ENCODE measurements around the gene GPRC5C. TPM values are rescaled to one million over a fixed set of nuclear protein-coding genes. Genes with fewer than 3 reads are reported as not detected.
A peak's percentile ranks its signal among the peaks of the same experiment; 100 is the strongest.

GPRC5C gene
- total and polyA plus RNA-seq, 2 of the 8 experiments (the other 6 are each of a cell fraction or from before 2014, with no cell fraction given), result 18.3 to 55.8 TPM

DNA sequence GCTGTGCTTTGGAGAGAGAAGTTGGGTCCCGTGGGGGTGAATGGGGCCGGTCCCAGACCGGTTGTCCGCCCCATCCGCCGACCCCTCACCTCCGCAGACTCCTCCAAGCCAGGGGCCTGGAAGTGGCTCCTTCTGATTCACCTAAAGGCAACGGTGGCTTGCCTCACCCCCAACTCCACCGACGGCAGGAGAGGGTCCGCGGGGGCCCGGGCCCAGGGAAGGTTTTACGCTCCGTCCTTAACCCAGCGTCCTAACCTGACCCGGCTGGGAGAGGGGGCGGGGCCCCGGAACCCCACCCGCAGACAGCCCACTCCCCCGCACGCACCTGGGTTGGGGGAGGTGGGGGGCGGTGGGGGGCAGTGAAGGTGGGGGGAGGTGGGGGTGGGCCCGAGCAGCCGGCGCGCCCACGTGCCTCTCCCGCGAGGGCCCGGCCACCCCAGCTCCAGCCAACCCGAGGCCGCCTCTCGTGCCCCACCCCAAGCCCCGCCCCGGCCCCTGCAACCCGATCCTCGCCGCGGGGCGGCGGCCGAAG lies 21.8 kb downstream of the GPRC5C start:
- Histone ChIP-seq H3K4me3 (ENCODE audit: extremely low read depth in 1 of 4, insufficient read depth in 2 of 4, low read depth in 3 of 4, low read length in 4 of 4) (peak overlapping the region; percentile 24 to 64 (median 35)), H3K4ac (replicated peaks; ENCODE audit: insufficient read length, low read depth, low read length) (no peak overlapping the region), H3K18ac (ENCODE audit: extremely low read depth, low read length) (peak overlapping the region; percentile 60), H2BK5ac (ENCODE audit: low read depth, low read length) (no peak overlapping the region), H3K27ac (ENCODE audit: low read depth, low read length) (no peak overlapping the region; the same call in 1 of the 2 replicates), H3K23ac (ENCODE audit: insufficient read length) (no peak overlapping the region), H2BK15ac (ENCODE audit: low read length) (no peak overlapping the region), H3K23me2 (ENCODE audit: low read depth, low read length) (peaks cover 11% of the 10 kb centered on the region; the same call in 1 of the 2 replicates), H3K36me3 (ENCODE audit: control insufficient read depth in 2 of 4, insufficient read depth in 4 of 4, low read length in 3 of 4) (no peaks in the 10 kb centered on the region), H4K8ac (ENCODE audit: extremely low read depth, insufficient read depth, low read length) (no peak overlapping the region; the same call in 1 of the 2 replicates), H4K91ac (replicated peaks; ENCODE audit: insufficient read length, low read length) (peak overlapping the region; percentile 59), H3K79me1 (ENCODE audit: low read depth, low read length) (no peaks in the 10 kb centered on the region), H3K79me2 (ENCODE audit: control insufficient read depth in 1 of 2, insufficient read depth in 2 of 2, low read length in 2 of 2) (no peaks in the 10 kb centered on the region), H2BK20ac (ENCODE audit: low read length) (no peak overlapping the region), H2AFZ (ENCODE audit: low read length) (no peak overlapping the region), H3K9me3 (ENCODE audit: insufficient read depth in 2 of 2, low read depth in 1 of 2, low read length in 1 of 2) (no peaks in the 10 kb centered on the region), H3K27me3 (replicated peaks in 1 of 4; ENCODE audit: control insufficient read depth in 3 of 4, extremely low read depth in 1 of 4, insufficient read depth in 3 of 4, low read length in 3 of 4) (peaks cover 0 to 16% (median 11%) of the 10 kb centered on the region in 4 experiments; a peak in 6 of 7 replicates), H2BK12ac (ENCODE audit: low read depth, low read length) (0 out of 2 replicates have a peak overlapping the region, but pooled peaks have one; percentile 11), H2AK5ac (ENCODE audit: low read depth, low read length) (no peak overlapping the region), H4K20me1 (replicated peaks in 1 of 2; ENCODE audit: control insufficient read depth in 1 of 2, insufficient read depth in 2 of 2, low read length in 2 of 2) (peaks cover 2 to 4% of the 10 kb centered on the region in 2 experiments), H3K4me1 (replicated peaks in 1 of 4; ENCODE audit: control insufficient read depth in 3 of 4, insufficient read depth in 4 of 4, low read length in 3 of 4) (peaks cover 3 to 37% (median 29%) of the 10 kb centered on the region in 4 experiments), H2BK120ac (replicated peaks; ENCODE audit: low read depth, low read length) (no peak overlapping the region), H3K9ac (replicated peaks in 1 of 4; ENCODE audit: extremely low read depth in 1 of 4, low read depth in 3 of 4, low read length in 3 of 4) (no peak overlapping the region), H3K4me2 (ENCODE audit: insufficient read depth in 1 of 2, low read depth in 2 of 2, low read length in 2 of 2) (peak overlapping the region; percentile 84 to 95), H3K56ac (replicated peaks; ENCODE audit: insufficient read length, low read depth, low read length) (no peak overlapping the region), H3K14ac (ENCODE audit: insufficient read length) (no peak overlapping the region), H4K5ac (ENCODE audit: insufficient read length, low read depth, low read length) (no peak overlapping the region)
- FAIRE-seq, result no peak
- POLR2A ChIA-PET (ENCODE audit: partially characterized antibody), result interaction anchor here (0.6 to 3.2 kb wide), 6 partner anchors 9 to 88 kb away, joined by 3 to 22 read pairs (median 6); no protein-coding TSS in a partner anchor
- DNase-seq (ENCODE audit: low read depth in 1 of 2, low spot score in 2 of 2), result peak in 1 of 2 experiments; percentile 89
- WGBS, 2 experiments (ENCODE audit: extremely low coverage in 1 of 2, insufficient coverage in 1 of 2, insufficient read length in 1 of 2, insufficient replicate concordance in 2 of 2, low coverage in 1 of 2, low lambda C conversion rate in 2 of 2, missing lambda C conversion rate in 1 of 2), result 3% methylated on average over 16 of the region's 43 CpGs; no CpG with 5 or more reads in 1 of the 2 experiments
- CTCF ChIA-PET (ENCODE audit: partially characterized antibody), result interaction anchor here (0.8 to 8.2 kb wide), 9 partner anchors 9 to 149 kb away, joined by 3 to 93 read pairs (median 7); partner anchors contain the start of gene BTBD17
- no peak for TF ChIP-seq RXRA (IDR thresholded peaks at IDR 0.05; ENCODE audit: insufficient read depth, low read depth, low read length)
- TF ChIP-seq SRF (IDR thresholded peaks at IDR 0.05; ENCODE audit: low read depth, low read length), result no peak
- no peak for TF ChIP-seq SP1 (IDR thresholded peaks at IDR 0.05; ENCODE audit: low read depth, low read length)
- TF ChIP-seq YY1 (IDR thresholded peaks at IDR 0.05; ENCODE audit: low read depth, low read length), result no peak
- no peak for TF ChIP-seq SP2 (IDR thresholded peaks at IDR 0.05; ENCODE audit: low read length)
- 0 out of 2 replicates have a peak, but pooled peaks have one; percentile 3 for TF ChIP-seq TAF1 (IDR thresholded peaks at IDR 0.05; ENCODE audit: low read depth, low read length)
- peak; percentile 8 for TF ChIP-seq KDM4A (IDR thresholded peaks at IDR 0.05; ENCODE audit: low read depth, low read length, severe bottlenecking)
- TF ChIP-seq EZH2 (IDR thresholded peaks at IDR 0.05; ENCODE audit: low read depth, low read length, severe bottlenecking), result no peak
- TF ChIP-seq POLR2A (IDR thresholded peaks at IDR 0.05; ENCODE audit: control extremely low read depth in 1 of 2, low read depth in 2 of 2, low read length in 2 of 2), result no peak
- TF ChIP-seq BCL11A (IDR thresholded peaks at IDR 0.05; ENCODE audit: low read depth in 2 of 2, low read length in 2 of 2), result no peak
- no peak for TF ChIP-seq BRCA1 (IDR thresholded peaks at IDR 0.05; ENCODE audit: low read depth, low read length)
